Gastrocnemius medialis (tissue), 4 donors: Measurements from ENCODE around the gene ST6GALNAC2. TPM values are rescaled to one million over a fixed set of nuclear protein-coding genes. Genes with fewer than 3 reads are reported as not detected.
"Not testable (repeated sequence)": the region's sequence is repeated elsewhere in the genome, so short reads cannot be mapped to it uniquely, and the experiment has no call there.

Experiments used
- ATAC-seq, 2 donors: fragments of 150-250 bp; one replicate each; pipeline ENCODE4 v1.9.1; 2016
- DNase-seq, 2 donors: peaks; one replicate each; pipeline ENCODE4 v3.0.0-alpha.2; 2019
- H3K27ac ChIP-seq, 4 donors: fragments of 200-600 bp; sonication (generic); 1 replicate in 1 of 4; 2 replicates in 3 of 4; pipeline ENCODE4 v1.5.1; 2016 to 2018; ENCODE audit warnings: mild to moderate bottlenecking in 2 of 4, moderate library complexity in 1 of 4
- H3K27me3 ChIP-seq, 3 donors: fragments of 200-600 bp; sonication (generic) in 2 of 3; 1 replicate in 1 of 3; 2 replicates in 2 of 3; pipeline versions ENCODE4 v1.5.1 to v1.6.0; 2016 to 2019; ENCODE audit warnings: mild to moderate bottlenecking in 1 of 3, moderate library complexity in 1 of 3
- H3K36me3 ChIP-seq, 2 donors: fragments of 200-600 bp; sonication (generic) in 1 of 2; one replicate each; pipeline ENCODE4 v1.5.1; 2017 to 2018
- H3K4me1 ChIP-seq, 2 donors: fragments of 200-600 bp; sonication (generic) in 1 of 2; one replicate each; pipeline ENCODE4 v1.5.1; 2016 to 2017; ENCODE audit warnings: mild to moderate bottlenecking in 2 of 2
- H3K4me3 ChIP-seq, 4 donors: fragments of 200-600 bp; sonication (generic) in 3 of 4; 1 replicate in 1 of 4; 2 replicates in 3 of 4; pipeline ENCODE4 v1.5.1; 2016 to 2019; ENCODE audit warnings: mild to moderate bottlenecking in 2 of 4
- H3K9me3 ChIP-seq, 3 donors: fragments of 200-600 bp; sonication (generic) in 2 of 3; 1 replicate in 1 of 3; 2 replicates in 2 of 3; pipeline ENCODE4 v1.5.1; 2016 to 2019
- POLR2A ChIP-seq, 2 donors: fragments of 450-650 bp; IDR thresholded peaks; one replicate each; pipeline ENCODE4 v1.6.1; 2017; ENCODE audit warnings: antibody characterized with exemption in 2 of 2, mild to moderate bottlenecking in 2 of 2, moderate library complexity in 2 of 2
- in situ Hi-C, 4 donors: fragments of 200-750 bp; cut with MboI; loops; one replicate each; pipeline versions ENCODE4 v1.15.0 to v1.8.0; 2017; ENCODE audit warnings: low sequenced_read_pairs in 4 of 4
- intact Hi-C: fragments of 100-400 bp; cut with DNase I; formaldehyde crosslinking; loops from one replicate; pipeline ENCODE4 v1.15.1; 2023; ENCODE audit warnings: low total_unique reads
- total RNA-seq, 4 donors: library from RNA; depleted of rRNA; stranded (reverse); fragments of >200 nt; gene quantifications; one replicate each; pipeline versions ENCODE4 v1.1.0 to v1.2.3, GENCODE V29; 2016
- TF ChIP-seq, protein P1 (sequence below), 5 experiments: fragments of 450-650 bp in 3 of 5; fragments of 200-600 bp in 2 of 5; sonication (generic) in 2 of 5; IDR thresholded peaks in 4 of 5; conservative IDR thresholded peaks in 1 of 5; 1 replicate in 4 of 5; 2 replicates in 1 of 5; pipeline ENCODE4 v1.5.1; 2016 to 2019; ENCODE audit warnings: antibody characterized with exemption in 5 of 5, mild to moderate bottlenecking in 3 of 5, moderate library complexity in 3 of 5

The ST6GALNAC2 gene
- total RNA-seq, 4 donors from 2014 or later: 13.6 to 31.1 (median 27.4) TPM

DNA sequence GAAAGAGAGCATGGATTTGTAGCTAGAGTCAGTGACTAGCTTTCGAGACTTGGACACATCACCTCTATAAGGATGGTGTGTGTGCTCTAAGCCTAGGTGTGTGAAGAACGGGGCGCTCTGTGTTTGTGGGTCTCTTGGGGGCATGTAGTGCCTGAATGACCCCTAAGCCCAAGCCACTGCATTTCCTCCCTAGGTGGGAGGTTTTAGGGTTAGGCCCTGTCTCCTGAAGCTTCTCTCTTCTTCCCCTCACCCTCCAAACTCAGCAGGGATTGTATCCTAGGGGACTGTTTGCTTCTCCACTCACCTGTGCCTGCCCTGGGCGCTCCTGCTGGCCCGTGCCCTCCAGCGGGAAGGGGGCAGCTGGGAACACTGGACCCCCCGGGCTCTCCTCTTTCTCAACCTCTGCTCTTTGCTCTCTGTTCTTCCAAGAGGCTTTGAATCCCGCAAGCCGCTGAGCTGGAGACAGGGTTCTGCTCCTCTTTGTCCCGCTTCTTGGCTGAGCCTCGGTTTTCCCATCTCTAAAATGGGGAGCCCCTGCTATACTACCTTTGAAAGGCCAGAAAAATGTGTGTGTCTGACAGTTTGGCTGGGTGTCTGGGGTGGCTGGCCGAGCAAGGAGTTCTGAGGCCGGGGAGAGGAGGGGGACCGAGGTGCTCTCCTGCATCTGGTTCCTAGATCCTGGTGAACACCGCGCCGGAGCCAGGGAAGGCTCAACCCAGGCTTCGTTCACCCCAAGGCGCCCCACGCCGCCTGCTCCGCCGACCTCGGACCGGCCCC is 49.0 kb downstream of the ST6GALNAC2 start:
- intact Hi-C loops (no loop called here), in situ Hi-C loops (no loop called here)
- Histone ChIP-seq H3K4me1 (peaks cover 12 to 30% of the 10 kb centered on the region in 2 donors), H3K36me3 (no peaks in the 10 kb centered on the region), H3K27ac (peak overlapping the region; percentile 69 to 90 (median 75)), H3K9me3 (no peaks in the 10 kb centered on the region), H3K4me3 (peak overlapping the region; percentile 21 to 56 (median 52)), H3K27me3 (peaks cover 0 to 13% (median 4%) of the 10 kb centered on the region in 3 donors)
- DNase-seq (no peak), ATAC-seq (no peak)
- TF ChIP-seq, protein P1, sequence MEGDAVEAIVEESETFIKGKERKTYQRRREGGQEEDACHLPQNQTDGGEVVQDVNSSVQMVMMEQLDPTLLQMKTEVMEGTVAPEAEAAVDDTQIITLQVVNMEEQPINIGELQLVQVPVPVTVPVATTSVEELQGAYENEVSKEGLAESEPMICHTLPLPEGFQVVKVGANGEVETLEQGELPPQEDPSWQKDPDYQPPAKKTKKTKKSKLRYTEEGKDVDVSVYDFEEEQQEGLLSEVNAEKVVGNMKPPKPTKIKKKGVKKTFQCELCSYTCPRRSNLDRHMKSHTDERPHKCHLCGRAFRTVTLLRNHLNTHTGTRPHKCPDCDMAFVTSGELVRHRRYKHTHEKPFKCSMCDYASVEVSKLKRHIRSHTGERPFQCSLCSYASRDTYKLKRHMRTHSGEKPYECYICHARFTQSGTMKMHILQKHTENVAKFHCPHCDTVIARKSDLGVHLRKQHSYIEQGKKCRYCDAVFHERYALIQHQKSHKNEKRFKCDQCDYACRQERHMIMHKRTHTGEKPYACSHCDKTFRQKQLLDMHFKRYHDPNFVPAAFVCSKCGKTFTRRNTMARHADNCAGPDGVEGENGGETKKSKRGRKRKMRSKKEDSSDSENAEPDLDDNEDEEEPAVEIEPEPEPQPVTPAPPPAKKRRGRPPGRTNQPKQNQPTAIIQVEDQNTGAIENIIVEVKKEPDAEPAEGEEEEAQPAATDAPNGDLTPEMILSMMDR (IDR thresholded peaks at IDR 0.05 in 4 of 5, conservative IDR thresholded peaks at IDR 0.05 in 1 of 5): no peak
- no peak for TF ChIP-seq POLR2A (IDR thresholded peaks at IDR 0.05)

DNA sequence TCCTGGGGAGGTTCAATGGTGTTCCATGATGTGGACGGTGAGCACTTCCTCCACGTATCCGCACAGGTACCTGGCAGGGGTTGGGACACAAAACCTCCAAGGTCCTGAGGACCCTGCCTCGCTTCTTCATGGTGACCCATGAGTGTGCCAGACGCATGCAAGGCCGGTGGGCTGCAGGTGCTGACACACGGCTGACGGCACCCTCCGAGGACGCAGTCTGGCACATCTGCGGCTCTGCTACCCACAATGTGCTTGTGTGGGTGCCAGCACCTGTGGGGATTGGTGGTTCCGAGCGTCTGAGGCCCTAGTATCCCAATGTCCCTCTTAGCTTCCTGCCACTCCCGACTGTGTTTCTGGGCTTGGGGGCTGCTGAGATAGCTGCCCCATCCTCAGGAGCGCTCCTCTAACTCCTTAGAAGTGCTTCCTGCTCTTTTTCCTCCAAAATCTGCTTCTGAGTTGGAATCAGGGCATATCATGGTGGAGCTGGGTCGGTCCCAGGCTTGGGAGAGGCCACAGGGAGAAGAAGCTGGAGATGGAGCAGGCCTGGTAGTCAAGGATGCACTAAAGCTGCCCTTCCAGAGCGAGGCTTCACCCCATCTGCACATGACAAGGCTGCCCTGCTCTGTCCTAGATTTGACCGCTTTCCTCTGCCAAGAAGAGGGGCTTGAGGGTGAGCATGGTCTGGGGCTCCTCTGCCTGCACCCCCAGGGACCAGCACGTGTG is 49.7 kb downstream of the ST6GALNAC2 start:
- peaks cover 15 to 32% of the 10 kb centered on the region in 2 donors for H3K4me1 ChIP-seq
- H3K27ac ChIP-seq: peak overlapping the region; percentile 69 to 90 (median 75)
- H3K27me3 ChIP-seq: peaks cover 0 to 13% (median 4%) of the 10 kb centered on the region in 3 donors
- intact Hi-C loops: no loop called here
- ATAC-seq: no peak
- in situ Hi-C loops: no loop called here
- H3K36me3 ChIP-seq: no peaks in the 10 kb centered on the region
- H3K9me3 ChIP-seq: no peaks in the 10 kb centered on the region
- peak overlapping the region in 3 of 4 donors; percentile 52 to 56 (median 53) for H3K4me3 ChIP-seq
- no peak for DNase-seq
- TF ChIP-seq, protein P1 (IDR thresholded peaks at IDR 0.05 in 4 of 5, conservative IDR thresholded peaks at IDR 0.05 in 1 of 5): no peak
- no peak for TF ChIP-seq POLR2A (IDR thresholded peaks at IDR 0.05)

DNA sequence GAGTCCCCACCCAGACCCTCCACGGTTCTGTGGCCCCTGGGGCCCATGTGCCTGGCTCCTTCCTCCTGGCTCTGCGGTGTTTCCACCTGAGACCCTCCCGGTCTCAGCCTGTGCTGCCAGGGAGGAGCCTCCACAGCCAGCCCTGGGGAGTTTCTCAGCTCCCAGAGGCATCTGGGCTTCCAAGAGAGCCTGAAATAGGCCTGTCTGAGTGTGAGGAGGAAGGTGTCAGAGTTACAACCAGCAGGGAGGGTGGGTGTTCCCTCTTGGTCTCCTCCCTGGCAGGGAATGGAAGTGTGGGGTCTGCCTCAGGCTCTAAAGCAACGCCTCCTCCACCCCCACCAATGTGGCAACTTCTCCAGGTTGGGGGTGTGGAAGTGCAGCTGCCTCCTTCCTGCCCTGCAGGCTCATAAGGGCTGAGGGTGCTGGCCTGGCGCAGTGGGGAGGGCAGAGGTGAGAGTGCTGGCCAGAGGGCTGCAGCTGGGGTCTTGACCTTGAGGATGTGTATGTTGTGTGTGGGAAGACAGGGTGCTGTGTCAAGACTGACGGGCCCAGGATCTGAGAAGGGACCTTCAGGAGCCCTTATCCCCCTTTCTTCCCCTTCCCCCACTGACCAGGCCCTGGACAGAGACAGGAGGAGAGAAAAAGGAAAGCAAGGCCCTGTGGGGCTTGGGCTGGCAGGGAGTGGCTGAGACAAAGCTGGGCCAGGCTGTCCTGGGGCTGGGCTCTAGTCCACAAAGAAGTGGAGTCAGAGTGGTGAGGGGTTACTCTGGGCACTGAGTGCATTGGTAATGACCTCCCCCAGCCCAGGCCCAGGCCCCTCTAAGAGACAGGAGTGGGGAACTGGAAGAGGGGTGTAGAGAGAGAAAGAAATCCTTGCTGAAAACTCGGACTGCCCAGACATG is 50.6 kb downstream of the ST6GALNAC2 start:
- peak overlapping the region in 1 of 4 donors; percentile 53 for H3K4me3 ChIP-seq
- intact Hi-C loops: no loop called here
- H3K4me1 ChIP-seq: peaks cover 17 to 34% of the 10 kb centered on the region in 2 donors
- H3K27ac ChIP-seq: peak overlapping the region; percentile 69 to 90 (median 75)
- in situ Hi-C loops: no loop called here
- H3K36me3 ChIP-seq: no peaks in the 10 kb centered on the region
- DNase-seq (no peak), ATAC-seq (no peak)
- TF ChIP-seq, protein P1 (IDR thresholded peaks at IDR 0.05 in 4 of 5, conservative IDR thresholded peaks at IDR 0.05 in 1 of 5): no peak
- no peak for TF ChIP-seq POLR2A (IDR thresholded peaks at IDR 0.05)
- H3K27me3 ChIP-seq: peaks cover 0 to 13% (median 4%) of the 10 kb centered on the region in 3 donors
- no peaks in the 10 kb centered on the region for H3K9me3 ChIP-seq

DNA sequence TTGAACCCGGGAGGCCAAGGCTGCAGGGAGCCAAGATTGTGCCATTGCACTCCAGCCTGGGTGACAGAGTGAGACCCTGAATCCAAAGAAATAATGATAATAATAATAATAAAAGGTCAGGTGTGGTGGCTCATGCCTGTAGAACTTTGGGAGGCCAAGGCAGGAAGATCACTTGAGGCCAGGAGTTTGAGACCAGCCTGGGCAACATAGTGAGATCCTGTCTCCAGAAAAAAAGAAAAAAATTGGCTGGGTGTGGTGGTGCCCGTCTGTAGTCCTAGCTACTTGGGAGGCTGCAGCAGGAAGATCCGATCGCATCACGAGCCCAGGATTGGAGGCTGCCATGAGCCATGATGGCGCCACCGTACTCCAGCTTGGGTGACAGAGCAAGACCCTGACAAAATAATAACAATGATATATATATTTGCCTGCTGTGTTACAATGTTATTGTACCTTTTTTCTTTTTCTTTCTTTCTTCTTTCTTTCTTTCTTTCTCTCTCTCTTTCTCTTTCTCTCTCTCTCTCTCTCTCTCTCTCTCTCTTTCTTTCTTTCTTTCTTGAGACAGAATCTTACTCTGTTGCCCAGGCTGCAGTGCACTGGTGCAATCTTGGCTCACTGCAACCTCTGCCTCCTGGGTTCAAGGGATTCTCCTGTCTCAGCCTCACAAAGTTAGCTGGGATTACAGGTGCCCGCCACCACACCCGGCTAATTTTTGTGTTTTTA is 51.9 kb downstream of the ST6GALNAC2 start:
- H3K36me3 ChIP-seq, DNase-seq, ATAC-seq, in situ Hi-C loops, H3K9me3 ChIP-seq, H3K4me3 ChIP-seq, intact Hi-C loops: not testable (repeated sequence)
- H3K27me3 ChIP-seq: peaks cover 0 to 13% (median 4%) of the 10 kb centered on the region in 3 donors
- H3K27ac ChIP-seq: peak overlapping the region in 1 of 4 donors; percentile 90
- peaks cover 15 to 35% of the 10 kb centered on the region in 2 donors for H3K4me1 ChIP-seq
